HG03442 (cell line): ENCODE measurements around the gene CAMSAP2.
A peak's percentile ranks its signal among the peaks of the same experiment; 100 is the strongest.

ENCODE experiments used
- ATAC-seq: cut with Tn5 transposase; IDR thresholded peaks from one replicate; pipeline ENCODE4 v1.9.1; 2021; ENCODE audit warnings: mild to moderate bottlenecking, moderate library complexity; ENCODE audit not compliant: unreplicated experiment

The CAMSAP2 gene

DNA sequence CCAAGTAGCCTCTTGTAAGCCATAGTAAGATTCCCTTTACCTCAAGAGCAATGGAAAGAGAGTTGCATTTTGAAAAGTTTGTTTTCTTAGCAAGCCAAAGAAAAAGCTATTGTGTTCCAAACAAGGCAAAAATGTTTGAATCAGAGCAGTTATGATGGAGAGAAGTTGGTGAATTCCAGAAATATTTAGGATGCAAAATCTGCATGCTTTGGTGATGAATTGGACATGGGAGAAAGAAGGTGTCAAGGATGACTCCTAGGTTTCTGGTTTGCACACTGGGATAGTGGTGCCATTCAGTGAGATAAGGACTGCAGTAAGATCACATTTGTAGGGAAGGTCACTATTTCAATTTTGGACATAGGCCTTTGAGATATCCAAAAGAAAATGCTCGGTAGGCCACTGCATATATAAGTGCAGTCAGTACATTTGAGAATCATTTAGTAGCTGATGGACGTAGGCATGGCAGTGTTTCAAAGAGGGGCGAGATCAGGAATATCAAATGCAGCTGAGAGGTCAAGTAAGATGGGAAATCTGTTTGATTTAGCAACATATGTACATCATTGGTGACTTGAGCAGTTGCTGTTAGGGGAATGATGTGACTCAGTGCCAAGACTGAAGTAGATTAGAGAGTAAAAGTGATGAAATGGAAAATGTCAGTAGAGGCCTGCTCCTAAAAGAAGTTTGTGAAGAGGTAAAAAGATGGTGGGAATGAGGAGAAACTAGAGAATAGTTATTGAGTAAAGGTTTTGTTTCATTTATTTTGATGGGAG lies 100.2 kb downstream of the CAMSAP2 start:
- no peak for ATAC-seq

DNA sequence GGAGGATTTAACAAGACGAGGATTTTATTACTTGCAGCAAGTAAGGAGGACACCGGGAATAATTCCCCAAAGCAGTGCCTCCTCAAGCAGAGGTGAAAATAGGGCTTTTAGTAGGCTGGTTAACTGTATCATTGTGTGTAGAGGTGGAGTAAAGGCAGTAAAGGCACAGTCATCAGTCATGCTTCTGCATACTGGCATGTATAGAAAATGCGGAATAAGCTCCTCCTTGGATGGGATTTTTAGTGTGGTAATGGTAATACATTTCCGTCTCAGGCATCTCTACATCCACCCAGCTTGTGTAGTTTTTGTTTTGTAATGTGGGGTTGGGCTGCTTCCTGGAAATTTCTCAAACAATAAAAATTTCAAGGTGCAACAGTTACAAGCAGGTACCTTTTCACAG lies 106.7 kb downstream of the CAMSAP2 start:
- ATAC-seq = no peak

DNA sequence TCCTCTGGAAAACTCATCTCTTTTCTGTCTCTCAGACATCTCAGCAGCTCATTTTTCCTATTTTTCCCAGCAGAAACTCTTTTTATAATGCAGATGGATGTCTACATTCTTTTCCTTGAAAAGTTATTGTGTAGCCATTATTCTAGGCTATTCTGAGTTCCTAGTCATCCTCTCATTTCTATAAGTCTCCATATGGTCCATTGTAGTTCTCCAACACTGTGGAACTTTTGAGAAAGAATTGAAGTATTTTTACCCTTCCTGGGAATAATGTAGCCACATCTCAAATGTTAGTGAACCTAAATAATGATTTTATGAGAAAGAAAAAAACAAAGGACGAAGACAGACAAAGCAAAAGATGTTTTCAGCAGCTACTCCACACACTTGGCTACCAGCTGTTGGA lies 107.7 kb downstream of the CAMSAP2 start:
- ATAC-seq = no peak

DNA sequence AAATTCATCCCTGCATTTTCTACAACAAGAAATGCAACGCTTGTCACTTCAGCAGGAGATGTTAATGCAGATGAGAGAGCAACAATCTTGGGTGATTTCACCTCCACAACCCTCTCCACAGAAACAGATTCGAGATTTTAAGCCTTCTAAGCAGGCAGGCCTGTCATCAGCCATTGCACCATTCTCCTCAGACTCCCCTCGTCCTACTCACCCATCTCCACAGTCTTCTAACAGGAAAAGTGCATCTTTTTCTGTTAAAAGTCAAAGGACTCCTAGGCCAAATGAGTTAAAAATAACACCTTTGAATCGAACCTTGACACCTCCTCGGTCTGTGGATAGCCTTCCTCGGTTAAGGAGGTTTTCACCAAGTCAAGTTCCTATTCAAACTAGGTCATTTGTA lies 110.7 kb downstream of the CAMSAP2 start:
- ATAC-seq = no peak

DNA sequence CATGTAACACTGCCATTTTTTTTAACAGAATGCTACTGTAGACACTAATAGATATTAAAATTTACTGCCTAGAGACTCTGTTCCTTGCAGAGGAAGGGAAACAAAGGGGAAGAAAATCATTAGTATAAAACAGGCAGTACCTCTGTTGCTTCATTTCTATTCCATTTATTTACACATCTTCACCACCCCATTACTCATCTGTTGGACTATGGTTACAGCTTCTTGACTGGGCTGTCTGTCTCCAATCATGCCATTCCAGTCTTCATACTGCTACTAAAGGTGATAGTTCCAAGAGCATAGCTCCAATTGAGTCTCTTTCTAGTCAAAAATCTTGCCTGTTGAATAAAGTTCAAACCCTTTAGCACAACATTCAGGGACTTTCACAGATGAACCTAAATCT lies 111.9 kb downstream of the CAMSAP2 start:
- no peak for ATAC-seq

DNA sequence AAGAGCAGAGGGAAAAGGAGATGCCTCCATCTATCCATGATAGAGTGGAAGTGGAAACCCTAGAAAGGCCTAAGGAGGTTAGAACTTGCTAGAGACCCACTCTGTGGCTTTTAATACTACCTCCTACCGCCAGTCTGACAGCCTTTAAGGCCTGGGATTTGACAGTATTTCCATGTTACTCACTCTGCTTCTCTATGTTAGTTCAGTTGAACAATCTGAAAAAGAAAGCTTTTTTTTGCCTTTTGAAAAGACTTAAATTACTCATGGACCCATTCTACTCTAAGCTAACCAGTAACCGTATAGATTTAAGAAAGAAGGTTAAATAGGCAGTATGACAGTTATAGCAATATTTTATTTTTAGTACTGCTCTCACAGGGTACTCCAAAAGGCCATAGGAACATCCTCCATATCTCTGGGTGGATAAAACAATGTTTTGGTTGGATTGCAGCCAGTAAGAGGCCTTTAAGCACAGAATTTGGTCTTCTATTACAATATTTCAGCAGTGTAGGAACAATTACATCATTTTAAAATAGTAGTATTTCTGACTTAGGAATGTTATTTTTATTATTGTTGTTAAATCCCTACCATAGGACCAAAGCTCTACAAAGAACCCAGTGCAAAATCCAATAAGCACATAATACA lies 118.1 kb downstream of the CAMSAP2 start:
- no peak for ATAC-seq

DNA sequence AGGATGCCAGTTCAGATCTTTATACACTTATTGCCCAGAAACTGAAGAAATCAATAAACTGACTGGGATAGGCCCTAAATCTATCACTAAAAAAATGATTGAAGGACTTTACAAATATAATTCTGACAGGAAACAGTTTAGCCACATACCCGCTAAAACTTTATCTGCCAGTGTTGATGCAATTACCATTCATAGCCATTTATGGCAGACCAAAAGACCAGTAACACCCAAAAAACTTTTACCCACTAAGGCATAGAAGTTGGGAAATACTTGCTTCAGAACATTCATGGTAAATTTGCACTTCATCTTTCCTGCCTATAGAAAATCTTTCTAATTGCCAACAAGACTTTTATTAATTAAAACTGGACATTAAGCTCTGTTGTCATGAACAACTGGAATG lies 119.1 kb downstream of the CAMSAP2 start:
- ATAC-seq = no peak

DNA sequence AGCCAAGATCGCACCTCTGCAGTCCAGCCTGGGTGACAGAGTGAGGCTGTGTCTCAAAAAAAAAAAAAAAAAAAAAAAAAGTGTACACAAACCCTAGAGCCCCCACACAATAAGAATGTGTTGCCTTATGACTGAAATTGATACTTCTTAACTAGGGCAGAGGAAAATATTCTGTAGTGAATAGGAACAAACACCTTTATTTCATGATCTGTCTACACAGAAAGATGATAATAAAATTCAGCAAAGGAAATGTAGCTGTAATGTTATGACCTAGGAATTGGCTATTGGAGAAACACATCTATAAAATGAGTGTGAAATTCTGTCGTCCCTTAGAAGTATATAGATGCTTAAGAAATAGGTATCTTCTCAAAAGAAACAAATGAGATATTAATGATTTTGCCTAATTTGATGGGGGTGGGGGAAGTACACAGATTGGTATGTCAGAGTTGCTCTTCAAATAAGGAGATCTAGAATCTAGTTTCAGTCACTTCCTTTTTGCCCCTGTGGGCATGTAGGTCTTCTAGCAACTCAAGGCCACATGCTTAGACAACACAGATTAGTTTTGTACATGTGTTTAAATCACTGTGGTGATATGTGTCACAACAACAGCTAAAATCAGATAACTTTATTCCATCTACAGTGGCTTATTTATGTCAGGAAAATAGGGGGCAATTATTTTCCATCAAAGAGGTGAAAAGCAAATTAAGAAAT lies 123.4 kb downstream of the CAMSAP2 start:
- ATAC-seq = no peak

DNA sequence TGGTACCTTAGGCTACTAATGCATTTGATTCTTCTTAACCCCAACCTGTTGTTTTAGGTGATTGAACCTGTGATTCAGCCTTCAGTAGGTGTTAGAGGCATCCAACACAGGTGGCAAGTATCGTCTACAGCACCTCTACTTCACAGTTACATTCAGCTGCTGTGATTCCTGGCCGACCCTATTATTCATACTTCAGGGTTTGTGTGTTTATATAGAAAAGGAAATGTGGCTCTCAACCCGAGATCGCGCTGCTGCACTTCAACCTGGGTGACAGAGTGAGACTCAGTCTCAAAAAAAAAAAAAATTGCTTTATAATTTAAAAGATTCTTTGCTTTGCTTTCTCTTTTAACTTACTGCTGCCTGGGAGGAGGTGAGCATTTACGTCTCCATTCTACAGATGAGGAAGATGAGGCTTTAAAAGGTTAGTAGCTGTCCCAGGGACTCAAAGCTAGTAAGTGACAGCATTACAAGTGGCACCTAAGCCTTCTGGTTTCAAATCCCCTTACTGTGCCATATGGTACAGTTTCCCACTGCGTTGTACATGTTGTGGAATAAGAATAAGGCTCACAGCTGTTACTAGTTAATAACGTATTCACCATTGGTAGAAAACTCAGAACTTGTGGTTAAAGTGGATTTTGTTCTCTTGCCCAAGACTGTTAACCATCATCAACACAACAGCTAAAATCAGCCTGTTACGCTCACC lies 124.2 kb downstream of the CAMSAP2 start:
- ATAC-seq = no peak

DNA sequence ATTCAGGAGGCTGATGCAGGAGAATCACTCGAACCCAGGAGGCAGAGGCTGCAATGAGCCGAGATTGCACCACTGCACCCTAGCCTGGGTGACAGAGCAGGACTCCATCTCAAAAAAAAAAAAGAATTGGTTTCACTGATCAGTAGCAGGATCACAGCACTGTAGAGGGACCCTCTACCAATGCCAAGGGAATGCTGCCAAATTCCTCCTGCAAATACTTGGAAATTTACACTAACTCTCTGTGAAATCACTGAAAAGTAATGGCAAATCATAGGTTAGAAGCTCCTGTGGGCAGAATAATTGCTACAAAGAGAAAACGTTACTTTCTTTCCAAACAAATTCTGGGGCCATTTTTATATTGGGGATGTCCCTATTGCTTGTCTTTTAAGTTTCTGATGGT lies 127.4 kb downstream of the CAMSAP2 start:
- no peak for ATAC-seq

DNA sequence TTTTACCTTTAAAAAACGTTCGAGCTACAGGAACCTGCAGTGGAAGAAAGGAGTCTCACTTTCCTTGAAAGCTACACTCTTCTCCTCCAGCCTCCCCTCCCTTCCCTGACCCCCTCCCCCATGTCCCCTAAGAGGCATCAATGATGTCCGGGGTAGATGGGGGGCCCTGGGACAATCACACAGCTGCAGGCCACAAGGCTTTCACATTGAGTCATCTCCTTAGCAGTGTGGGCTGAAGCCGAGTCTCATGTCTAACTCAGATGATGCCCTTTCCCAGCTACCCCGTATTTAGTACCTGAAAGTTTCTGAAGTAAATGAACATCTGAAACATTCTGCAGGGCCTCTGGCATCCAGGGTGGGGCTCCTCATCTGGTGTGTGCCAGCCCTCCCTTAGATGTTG lies 127.8 kb downstream of the CAMSAP2 start:
- peak; percentile 83 for ATAC-seq

DNA sequence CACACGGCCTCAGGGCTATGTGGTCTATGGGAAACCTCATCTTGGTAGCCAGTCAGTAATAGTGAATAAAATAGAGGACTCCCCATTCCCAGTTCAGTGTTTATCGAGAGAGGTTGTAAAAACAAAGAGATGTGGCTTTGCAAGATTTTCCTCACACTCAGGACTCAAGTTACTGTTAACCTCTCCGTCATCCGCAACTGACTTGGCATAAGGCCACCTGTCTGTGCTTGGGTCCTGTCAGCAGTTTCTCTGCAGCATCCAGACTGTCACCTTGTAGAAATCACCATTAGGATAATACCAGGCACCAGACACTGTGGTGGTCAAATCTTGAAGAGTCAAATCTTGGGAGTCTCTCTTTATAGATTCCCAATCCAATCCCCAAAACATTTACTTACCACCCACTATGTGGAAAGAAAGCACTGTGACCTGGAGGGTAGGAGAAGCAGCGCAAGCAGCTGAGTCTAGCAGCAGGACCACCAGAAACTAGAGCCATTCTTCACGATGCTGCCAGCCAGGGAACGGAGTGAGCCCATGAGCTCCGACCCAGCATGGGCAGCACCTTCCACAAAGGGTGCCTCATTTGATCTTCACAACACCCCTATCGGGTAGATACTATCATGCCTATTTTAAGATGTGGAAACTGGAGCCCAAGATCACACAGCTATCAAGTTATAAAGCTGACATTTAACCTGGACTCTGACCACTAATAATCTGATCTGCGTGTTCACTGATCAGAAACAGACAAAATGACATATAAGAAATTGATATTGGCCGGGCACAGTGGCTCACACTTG lies 128.5 kb downstream of the CAMSAP2 start:
- no peak for ATAC-seq

DNA sequence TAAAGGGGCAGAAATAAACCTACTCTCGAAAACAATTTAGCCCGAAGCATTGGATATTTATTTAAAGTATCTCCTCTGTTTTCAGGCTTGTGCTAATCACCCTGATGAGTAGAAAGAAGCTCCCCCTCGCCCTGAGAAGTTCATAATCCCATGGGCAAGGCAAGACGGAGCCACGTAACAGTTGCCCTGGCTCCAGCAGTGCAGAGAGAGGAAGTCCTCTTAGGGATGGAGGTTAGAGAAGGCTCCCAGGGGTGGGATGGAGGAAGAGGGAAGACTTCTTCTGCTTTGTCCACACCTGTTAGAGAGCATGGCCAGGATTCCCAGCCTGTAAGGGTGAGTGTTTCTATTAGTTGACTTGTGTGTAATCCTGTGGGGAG lies 130.7 kb downstream of the CAMSAP2 start:
- ATAC-seq = no peak

DNA sequence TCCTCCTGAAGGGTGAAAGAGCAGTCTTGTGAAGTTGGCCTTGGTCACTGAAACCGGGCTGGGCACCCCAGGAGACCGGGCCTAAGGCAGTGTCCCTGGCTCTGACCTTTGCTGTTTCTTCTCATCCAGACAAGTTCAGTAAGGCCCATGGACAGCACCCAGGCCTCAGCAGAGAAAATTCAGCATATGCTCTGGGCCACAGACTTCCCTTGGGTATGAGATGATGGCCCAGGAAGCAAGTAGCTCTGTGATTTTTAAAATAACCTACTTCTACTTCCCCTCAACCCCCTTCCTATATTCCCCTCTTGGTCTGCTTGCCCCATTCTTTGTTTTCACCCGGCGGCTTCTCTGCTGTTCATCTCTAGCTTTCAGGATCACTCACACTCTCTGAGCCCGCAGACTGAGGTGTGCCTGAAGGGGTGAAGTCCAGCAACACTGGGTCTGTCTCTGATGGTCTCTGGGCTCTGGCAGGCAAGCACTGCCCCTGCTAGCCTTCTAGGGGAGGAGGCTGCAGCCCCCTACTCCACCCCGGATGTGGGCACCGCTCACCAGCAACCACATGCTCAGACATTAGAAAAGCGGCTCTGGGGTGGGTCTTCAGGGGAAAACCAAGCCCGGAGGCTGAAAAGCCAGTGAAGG lies 131.2 kb downstream of the CAMSAP2 start:
- ATAC-seq = peak; percentile 52

DNA sequence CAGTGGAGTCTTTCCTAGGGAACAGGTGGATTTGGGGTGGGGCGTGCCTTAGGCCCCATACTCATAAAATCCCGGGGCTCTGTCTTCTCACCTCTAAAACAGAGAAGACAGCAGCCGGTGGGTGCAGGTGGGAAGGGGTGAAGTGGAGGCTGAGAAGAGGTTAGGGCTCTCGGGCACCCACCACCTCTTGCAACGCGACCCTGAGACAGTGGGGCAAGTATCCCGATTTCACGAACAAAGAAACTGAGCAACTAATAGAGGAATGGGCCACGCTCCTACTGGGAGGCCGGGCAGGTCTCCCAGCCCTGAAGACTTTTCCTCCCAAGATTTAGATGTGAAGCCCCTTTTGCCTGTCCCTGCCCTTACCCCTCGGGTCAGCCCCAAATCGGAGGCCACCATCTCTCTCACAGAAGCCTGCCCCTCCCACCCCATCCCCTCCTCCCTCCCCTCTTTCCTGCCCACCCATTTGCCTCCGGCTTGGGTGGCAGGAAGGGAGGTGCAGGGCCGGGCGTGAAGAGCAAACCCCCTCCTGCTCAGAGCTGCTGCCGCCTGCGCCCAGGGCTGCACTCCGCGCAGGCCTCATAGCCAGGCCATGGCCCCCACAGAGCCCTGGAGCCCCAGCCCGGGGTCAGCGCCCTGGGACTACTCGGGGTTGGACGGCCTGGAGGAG lies 133.9 kb downstream of the CAMSAP2 start, which contains the start of gene GPR25:
Gene GPR25 (plus strand): TSS at position 536 of the 670 bp plus-strand sequence. CDS start 57 bp downstream, at position 593.
- no peak for ATAC-seq

DNA sequence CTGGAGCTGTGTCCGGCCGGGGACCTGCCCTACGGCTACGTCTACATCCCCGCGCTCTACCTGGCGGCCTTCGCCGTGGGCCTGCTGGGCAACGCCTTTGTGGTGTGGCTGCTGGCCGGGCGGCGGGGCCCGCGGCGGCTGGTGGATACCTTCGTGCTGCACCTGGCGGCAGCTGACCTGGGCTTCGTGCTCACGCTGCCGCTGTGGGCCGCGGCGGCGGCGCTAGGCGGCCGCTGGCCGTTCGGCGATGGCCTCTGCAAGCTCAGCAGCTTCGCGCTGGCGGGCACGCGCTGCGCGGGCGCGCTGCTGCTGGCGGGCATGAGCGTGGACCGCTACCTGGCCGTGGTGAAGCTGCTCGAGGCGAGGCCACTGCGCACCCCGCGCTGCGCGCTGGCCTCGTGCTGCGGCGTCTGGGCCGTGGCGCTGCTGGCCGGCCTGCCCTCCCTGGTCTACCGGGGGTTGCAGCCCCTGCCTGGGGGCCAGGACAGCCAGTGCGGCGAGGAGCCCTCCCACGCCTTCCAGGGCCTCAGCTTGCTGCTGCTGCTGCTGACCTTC lies 134.5 kb downstream of the CAMSAP2 start:
- ATAC-seq = no peak

DNA sequence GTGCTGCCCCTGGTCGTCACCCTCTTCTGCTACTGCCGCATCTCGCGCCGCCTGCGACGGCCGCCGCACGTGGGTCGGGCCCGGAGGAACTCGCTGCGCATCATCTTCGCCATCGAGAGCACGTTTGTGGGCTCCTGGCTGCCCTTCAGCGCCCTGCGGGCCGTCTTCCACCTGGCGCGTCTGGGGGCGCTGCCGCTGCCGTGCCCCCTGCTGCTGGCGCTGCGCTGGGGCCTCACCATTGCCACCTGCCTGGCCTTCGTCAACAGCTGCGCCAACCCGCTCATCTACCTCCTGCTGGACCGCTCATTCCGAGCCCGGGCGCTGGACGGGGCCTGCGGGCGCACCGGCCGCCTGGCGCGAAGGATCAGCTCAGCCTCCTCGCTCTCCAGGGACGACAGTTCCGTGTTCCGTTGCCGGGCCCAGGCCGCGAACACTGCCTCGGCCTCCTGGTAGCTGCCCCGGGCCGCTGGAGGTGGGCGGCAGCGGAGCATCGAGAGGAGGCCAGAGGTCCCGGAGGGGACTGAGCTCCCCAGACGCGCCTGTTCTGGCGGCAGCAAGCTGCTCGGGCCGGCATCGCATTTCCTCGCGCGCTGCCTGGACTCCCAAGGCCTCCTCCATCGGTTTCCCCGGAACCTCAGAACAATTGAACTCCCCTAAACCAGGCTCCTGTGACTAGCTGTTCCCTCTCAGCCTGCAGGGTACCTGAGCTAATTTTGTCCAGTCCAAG lies 135.1 kb downstream of the CAMSAP2 start:
- no peak for ATAC-seq

DNA sequence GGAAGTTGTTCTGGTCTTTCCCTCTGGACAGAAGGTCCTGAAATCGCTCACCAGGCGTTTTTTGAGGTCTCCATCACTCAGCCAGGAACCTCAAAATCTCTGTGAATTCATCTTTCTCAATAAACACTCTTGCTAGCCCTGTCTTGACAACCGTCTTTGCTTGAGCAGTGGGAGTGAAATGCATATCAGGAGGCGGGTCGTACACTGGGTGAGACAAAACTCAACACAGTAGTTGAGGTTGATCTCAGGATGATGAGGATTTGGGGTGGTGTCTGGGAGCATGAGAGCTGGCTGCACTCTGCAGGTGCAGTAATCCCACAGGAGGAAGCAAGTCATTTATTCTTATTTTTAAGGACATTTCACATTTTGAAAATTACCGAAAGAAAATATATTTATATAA lies 136.0 kb downstream of the CAMSAP2 start:
- ATAC-seq = no peak

DNA sequence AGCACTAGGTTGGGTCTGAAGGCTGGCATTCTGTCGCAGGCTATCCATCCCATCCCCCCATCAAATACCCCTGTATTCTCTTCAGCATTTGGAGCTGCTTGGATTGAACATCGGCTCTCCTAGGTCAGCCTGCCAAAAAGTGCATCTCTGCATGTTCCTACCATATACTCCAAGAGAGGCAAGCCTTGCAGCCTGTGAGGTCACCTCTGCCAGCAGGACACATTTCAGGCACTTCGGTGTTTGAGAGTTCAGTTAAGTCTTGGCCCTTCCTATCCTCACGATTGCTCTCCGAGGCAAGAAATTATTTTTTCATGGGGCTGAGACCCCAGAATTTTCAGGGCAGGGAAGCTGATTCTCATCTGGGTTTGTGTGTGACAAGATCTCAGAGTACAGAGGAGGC lies 136.7 kb downstream of the CAMSAP2 start:
- ATAC-seq = no peak
